ENCODE measurements around the gene ELMO1. TPM values are rescaled to one million over a fixed set of nuclear protein-coding genes. Genes with fewer than 3 reads are reported as not detected.

Gene ELMO1
- total and polyA plus RNA-seq, 9 donors: 8.9 to 48.9 (median 28.0) TPM

GRCh38 chr7:37193775-37194135 lies 254.9 kb downstream of the ELMO1 start:
- H3K4me3 ChIP-seq: no peak overlapping the region
- TF ChIP-seq EP300 (IDR thresholded peaks at IDR 0.05) (no peak), CTCF (IDR thresholded peaks at IDR 0.05) (no peak), POLR2A (IDR thresholded peaks at IDR 0.05) (no peak)
- no peaks in the 10 kb centered on the region for H3K36me3 ChIP-seq
- peaks cover 2% of the 10 kb centered on the region for H3K4me1 ChIP-seq (ENCODE audit: insufficient read depth)
- no peak for DNase-seq
- 83 to 87% (median 85%) methylated on average over 2 of the region's 2 CpGs for WGBS, 3 donors
- intact Hi-C loops (cut with DNase I): no loop called here
- no peaks in the 10 kb centered on the region for H3K27me3 ChIP-seq
- no peak overlapping the region for H3K27ac ChIP-seq
- no peaks in the 10 kb centered on the region for H3K9me3 ChIP-seq

GRCh38 chr7:37193087-37193774 lies 255.4 kb downstream of the ELMO1 start:
- no peaks in the 10 kb centered on the region for H3K27me3 ChIP-seq
- intact Hi-C loops (cut with DNase I): no loop called here
- TF ChIP-seq CTCF (IDR thresholded peaks at IDR 0.05): no peak
- TF ChIP-seq EP300 (IDR thresholded peaks at IDR 0.05): no peak
- no peak for TF ChIP-seq POLR2A (IDR thresholded peaks at IDR 0.05)
- H3K4me1 ChIP-seq (ENCODE audit: insufficient read depth): no peaks in the 10 kb centered on the region
- no peaks in the 10 kb centered on the region for H3K36me3 ChIP-seq
- no peak overlapping the region for H3K27ac ChIP-seq
- WGBS, 3 donors: 83 to 91% (median 90%) methylated on average over 16 of the region's 16 CpGs
- H3K4me3 ChIP-seq: no peak overlapping the region
- DNase-seq: no peak
- no peaks in the 10 kb centered on the region for H3K9me3 ChIP-seq

GRCh38 chr7:37191797-37192196 lies 256.9 kb downstream of the ELMO1 start:
- no peak overlapping the region for H3K4me3 ChIP-seq
- H3K36me3 ChIP-seq: no peaks in the 10 kb centered on the region
- TF ChIP-seq EP300 (IDR thresholded peaks at IDR 0.05): no peak
- no peak for TF ChIP-seq POLR2A (IDR thresholded peaks at IDR 0.05)
- no peak for TF ChIP-seq CTCF (IDR thresholded peaks at IDR 0.05)
- no peak overlapping the region for H3K27ac ChIP-seq
- no peaks in the 10 kb centered on the region for H3K9me3 ChIP-seq
- no peak for DNase-seq
- intact Hi-C loops (cut with DNase I): no loop called here
- no peaks in the 10 kb centered on the region for H3K4me1 ChIP-seq (ENCODE audit: insufficient read depth)
- no peaks in the 10 kb centered on the region for H3K27me3 ChIP-seq
- WGBS, 3 donors: 95% methylated on average over 6 of the region's 6 CpGs

- no peak for DNase-seq
- intact Hi-C loops (cut with DNase I): no loop called here
- Histone ChIP-seq H3K27ac (no peak overlapping the region), H3K9me3 (no peaks in the 10 kb centered on the region), H3K27me3 (no peaks in the 10 kb centered on the region), H3K4me1 (ENCODE audit: insufficient read depth) (no peaks in the 10 kb centered on the region), H3K36me3 (no peaks in the 10 kb centered on the region), H3K4me3 (no peak overlapping the region)
- 65 to 92% (median 70%) methylated on average over 2 of the region's 2 CpGs for WGBS, 3 donors
- TF ChIP-seq EP300 (IDR thresholded peaks at IDR 0.05): no peak
- TF ChIP-seq POLR2A (IDR thresholded peaks at IDR 0.05): no peak
- no peak for TF ChIP-seq CTCF (IDR thresholded peaks at IDR 0.05)
Observed at GRCh38 chr7:37187179-37187578, 261.5 kb downstream of the ELMO1 start.

All from ovary (tissue), 9 donors.